A549 (cell line): ENCODE results near the gene CNOT2. TPM values are rescaled to one million over a fixed set of nuclear protein-coding genes. Genes with fewer than 3 reads are reported as not detected.
A peak's percentile ranks its signal among the peaks of the same experiment; 100 is the strongest.

ENCODE experiments used
- ATAC-seq, 2 experiments: fragments of 200-7000 bp in 1 of 2; fragments of >200 bp in 1 of 2; cut with Nextera tagmentation in 1 of 2; cut with Tn5 transposase in 1 of 2; 3 replicates each; pipeline versions ENCODE4 v1.8.0 to v1.9.1; 2018 to 2020; ENCODE audit warnings: mild to moderate bottlenecking in 1 of 2, moderate library complexity in 1 of 2
- CTCF ChIA-PET: fragments of 300-600 bp; sonication (Branson Sonifier 250); formaldehyde crosslinking; extraction: SDS; loops from one replicate; lab custom pipeline; 2021; ENCODE audit warnings: antibody characterized with exemption, inconsistent platforms; lab: Yijun Ruan, JAX
- POLR2A ChIA-PET: fragments of 350-600 bp; formaldehyde crosslinking; extraction: SDS; loops from one replicate; lab custom pipeline; 2021; ENCODE audit warnings: antibody characterized with exemption, inconsistent platforms; lab: Yijun Ruan, JAX
- DNase-seq, 2 experiments: peaks; one replicate each; pipeline versions ENCODE4 v3.0.0 to v3.0.0-alpha.2; 2011 to 2016; ENCODE audit warnings: low read depth in 1 of 2, low spot score in 1 of 2
- FAIRE-seq: peaks from 2 replicates; lab custom pipeline; 2011; peaks lifted over from hg19 to GRCh38; lab: Jason Lieb, UNC
- H3K27ac ChIP-seq, 2 experiments: fragments of >200 bp; sonication (Bioruptor Twin); formaldehyde crosslinking; 3 replicates each; pipeline ENCODE4 v1.5.1; 2016 to 2017
- H3K4me1 ChIP-seq: fragments of >200 bp; sonication (Bioruptor Twin); formaldehyde crosslinking; 3 replicates; pipeline ENCODE4 v1.6.1; 2016
- H3K4me2 ChIP-seq: fragments of >200 bp; sonication (Bioruptor Twin); formaldehyde crosslinking; 3 replicates; pipeline ENCODE4 v1.6.1; 2016
- H3K4me3 ChIP-seq: fragments of >200 bp; sonication (Bioruptor Twin); formaldehyde crosslinking; 3 replicates; pipeline ENCODE4 v1.5.1; 2016
- H3K9me3 ChIP-seq: fragments of >200 bp; sonication (Bioruptor Twin); formaldehyde crosslinking; 3 replicates; pipeline ENCODE4 v1.6.1; 2016
- CEBPB ChIP-seq, 2 experiments: fragments of >200 bp in 1 of 2; sonication (Bioruptor Twin) in 1 of 2; formaldehyde crosslinking in 1 of 2; IDR thresholded peaks; 2 replicates each; pipeline ENCODE4 v1.6.1; 2012 to 2016
- CHD2 ChIP-seq: fragments of 150-350 bp; IDR thresholded peaks from 2 replicates; pipeline ENCODE4 v1.6.1; 2014; ENCODE audit warnings: low read length; ENCODE audit not compliant: partially characterized antibody
- FOSB ChIP-seq: fragments of 250-450 bp; sonication (Bioruptor Pico); IDR thresholded peaks from 2 replicates; pipeline ENCODE4 v1.5.0; 2020; ENCODE audit warnings: mild to moderate bottlenecking, moderate library complexity
- HEYL ChIP-seq: fragments of 250-450 bp; sonication (Bioruptor Pico); IDR thresholded peaks from 2 replicates; pipeline ENCODE4 v1.8.0; 2021; ENCODE audit warnings: mild to moderate bottlenecking, moderate library complexity
- KDM5A ChIP-seq: fragments of 200-600 bp; sonication (generic); IDR thresholded peaks from 2 replicates; pipeline ENCODE4 v1.6.1; 2016; ENCODE audit warnings: antibody characterized with exemption, mild to moderate bottlenecking
- POLR2A ChIP-seq: IDR thresholded peaks from 2 replicates; pipeline ENCODE4 v1.6.1; 2012; ENCODE audit warnings: mild to moderate bottlenecking, low read length
- POLR2AphosphoS2 ChIP-seq: conservative IDR thresholded peaks from 2 replicates; pipeline ENCODE4 v1.6.1; 2012; ENCODE audit warnings: low read length, improper control_type of control experiment, inconsistent platforms
- RAD21 ChIP-seq, 2 experiments: fragments of >200 bp in 1 of 2; sonication (Bioruptor Twin) in 1 of 2; formaldehyde crosslinking in 1 of 2; IDR thresholded peaks in 1 of 2; conservative IDR thresholded peaks in 1 of 2; 2 replicates in 1 of 2; 3 replicates in 1 of 2; pipeline ENCODE4 v1.6.1; 2012 to 2018; ENCODE audit warnings: inconsistent platforms in 1 of 2
- RCOR1 ChIP-seq: fragments of 150-350 bp; IDR thresholded peaks from 2 replicates; pipeline ENCODE4 v1.6.1; 2014; ENCODE audit warnings: antibody characterized with exemption, low read length, low read depth
- RFX5 ChIP-seq: fragments of 450-650 bp; IDR thresholded peaks from 2 replicates; pipeline ENCODE4 v1.7.1; 2014; ENCODE audit warnings: antibody characterized with exemption, mild to moderate bottlenecking, moderate library complexity
- SMC3 ChIP-seq: fragments of >200 bp; sonication (Bioruptor Twin); formaldehyde crosslinking; IDR thresholded peaks from 3 replicates; pipeline ENCODE4 v1.6.1; 2018; ENCODE audit warnings: inconsistent platforms
- ZNF302 ChIP-seq: fragments of 250-450 bp; sonication (Bioruptor Pico); IDR thresholded peaks from 2 replicates; pipeline ENCODE4 v1.9.0; 2021; ENCODE audit warnings: inconsistent platforms, mild to moderate bottlenecking, moderate library complexity
- ZSCAN20 ChIP-seq: fragments of 250-450 bp; sonication (Bioruptor Pico); IDR thresholded peaks from 2 replicates; pipeline ENCODE4 v1.8.0; 2022; ENCODE audit warnings: mild to moderate bottlenecking, moderate library complexity
- WGBS: methylation state at CpG from one replicate; pipeline ENCODE4 v1.1.6; 2017; ENCODE audit errors: missing lambda C conversion rate; 5-methylcytosine and 5-hydroxymethylcytosine counted together
- polyA plus RNA-seq, 4 experiments: library from polyadenylated mRNA; depleted of rRNA in 3 of 4; stranded (reverse); fragments of >200 nt; fragmentation: RNase III in 1 of 4; extraction: RNeasy Plus Mini Kit Qiagen cat#74134 plus additional on column Dnase treatment in 1 of 4; gene quantifications; 2 replicates in 3 of 4; 3 replicates in 1 of 4; pipeline ENCODE4 v1.2.3, GENCODE V29; 2011 to 2017
- TF ChIP-seq, protein P1 (sequence below): fragments of 450-650 bp; IDR thresholded peaks from 2 replicates; pipeline ENCODE4 v1.6.1; 2014; ENCODE audit warnings: antibody characterized with exemption
- TF ChIP-seq, protein P2 (sequence below): fragments of 250-450 bp; sonication (Bioruptor Pico); IDR thresholded peaks from 2 replicates; pipeline ENCODE4 v1.5.0; 2020; ENCODE audit warnings: low read depth, mild to moderate bottlenecking, moderate library complexity
- TF ChIP-seq, protein P3 (sequence below): fragments of 200-600 bp; sonication (generic); IDR thresholded peaks from 2 replicates; pipeline ENCODE4 v1.6.1; 2016; ENCODE audit warnings: antibody characterized with exemption, mild to moderate bottlenecking, moderate library complexity

Gene CNOT2
- polyA plus RNA-seq, 2 of the 4 experiments (the other 2 are of a cell fraction) = 87.2 to 105 TPM

DNA sequence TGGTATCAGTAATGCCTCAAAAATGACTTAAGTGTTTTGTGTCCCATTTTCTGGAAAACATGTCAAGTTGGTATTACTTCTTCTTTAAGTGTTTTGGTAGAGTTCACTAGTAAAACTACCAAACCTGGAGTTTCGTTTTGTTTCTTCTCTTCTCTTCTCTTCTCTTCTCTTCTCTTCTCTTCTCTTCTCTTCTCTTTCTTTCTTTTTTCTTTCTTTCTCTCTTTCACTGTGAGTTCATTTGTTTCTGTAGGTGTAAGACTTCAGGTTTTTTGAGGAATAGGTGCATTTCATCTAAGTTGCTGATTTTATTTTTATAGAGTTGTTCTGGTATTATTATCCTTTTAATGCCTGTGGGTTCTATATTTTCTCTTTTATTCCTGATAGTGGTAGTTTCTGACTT, 21.9 kb downstream of the CNOT2 start (continued):
- TF ChIP-seq, protein P1, sequence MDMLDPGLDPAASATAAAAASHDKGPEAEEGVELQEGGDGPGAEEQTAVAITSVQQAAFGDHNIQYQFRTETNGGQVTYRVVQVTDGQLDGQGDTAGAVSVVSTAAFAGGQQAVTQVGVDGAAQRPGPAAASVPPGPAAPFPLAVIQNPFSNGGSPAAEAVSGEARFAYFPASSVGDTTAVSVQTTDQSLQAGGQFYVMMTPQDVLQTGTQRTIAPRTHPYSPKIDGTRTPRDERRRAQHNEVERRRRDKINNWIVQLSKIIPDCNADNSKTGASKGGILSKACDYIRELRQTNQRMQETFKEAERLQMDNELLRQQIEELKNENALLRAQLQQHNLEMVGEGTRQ = no peak
- TF ChIP-seq HEYL (CRISPR knock-in tag) (no peak), ZSCAN20 (CRISPR knock-in tag) (no peak), CHD2 (no peak)

DNA sequence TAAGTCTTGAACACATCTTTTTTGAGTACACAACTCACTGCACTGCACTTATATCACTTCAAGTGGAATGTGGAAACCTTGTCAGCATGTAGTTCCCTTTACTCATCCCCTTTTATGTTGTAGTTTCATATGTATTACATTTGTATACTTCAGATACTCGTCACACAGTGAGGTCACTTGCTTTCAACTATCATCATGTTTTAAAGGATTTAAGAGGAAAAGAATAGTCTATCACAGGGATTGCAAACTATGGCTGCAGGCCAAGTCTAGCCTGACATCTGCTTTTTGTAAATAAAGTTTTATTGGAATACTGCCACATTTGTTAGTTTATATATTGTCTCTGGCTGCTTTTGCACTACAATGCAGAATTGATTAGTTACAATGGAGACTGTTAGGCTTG, 24.3 kb downstream of the CNOT2 start:
- H3K4me1 ChIP-seq = peaks cover 39% of the 10 kb centered on the region
- TF ChIP-seq RCOR1 (no peak), RFX5 (no peak), SMC3 (no peak), RAD21 (conservative IDR thresholded peaks at IDR 0.05 in 1 of 2, IDR thresholded peaks at IDR 0.05 in 1 of 2) (no peak), KDM5A (no peak), POLR2A (no peak), ZNF302 (CRISPR knock-in tag) (no peak), POLR2AphosphoS2 (no peak)
- TF ChIP-seq, protein P2, sequence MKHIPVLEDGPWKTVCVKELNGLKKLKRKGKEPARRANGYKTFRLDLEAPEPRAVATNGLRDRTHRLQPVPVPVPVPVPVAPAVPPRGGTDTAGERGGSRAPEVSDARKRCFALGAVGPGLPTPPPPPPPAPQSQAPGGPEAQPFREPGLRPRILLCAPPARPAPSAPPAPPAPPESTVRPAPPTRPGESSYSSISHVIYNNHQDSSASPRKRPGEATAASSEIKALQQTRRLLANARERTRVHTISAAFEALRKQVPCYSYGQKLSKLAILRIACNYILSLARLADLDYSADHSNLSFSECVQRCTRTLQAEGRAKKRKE = no peak
- TF ChIP-seq, protein P3, sequence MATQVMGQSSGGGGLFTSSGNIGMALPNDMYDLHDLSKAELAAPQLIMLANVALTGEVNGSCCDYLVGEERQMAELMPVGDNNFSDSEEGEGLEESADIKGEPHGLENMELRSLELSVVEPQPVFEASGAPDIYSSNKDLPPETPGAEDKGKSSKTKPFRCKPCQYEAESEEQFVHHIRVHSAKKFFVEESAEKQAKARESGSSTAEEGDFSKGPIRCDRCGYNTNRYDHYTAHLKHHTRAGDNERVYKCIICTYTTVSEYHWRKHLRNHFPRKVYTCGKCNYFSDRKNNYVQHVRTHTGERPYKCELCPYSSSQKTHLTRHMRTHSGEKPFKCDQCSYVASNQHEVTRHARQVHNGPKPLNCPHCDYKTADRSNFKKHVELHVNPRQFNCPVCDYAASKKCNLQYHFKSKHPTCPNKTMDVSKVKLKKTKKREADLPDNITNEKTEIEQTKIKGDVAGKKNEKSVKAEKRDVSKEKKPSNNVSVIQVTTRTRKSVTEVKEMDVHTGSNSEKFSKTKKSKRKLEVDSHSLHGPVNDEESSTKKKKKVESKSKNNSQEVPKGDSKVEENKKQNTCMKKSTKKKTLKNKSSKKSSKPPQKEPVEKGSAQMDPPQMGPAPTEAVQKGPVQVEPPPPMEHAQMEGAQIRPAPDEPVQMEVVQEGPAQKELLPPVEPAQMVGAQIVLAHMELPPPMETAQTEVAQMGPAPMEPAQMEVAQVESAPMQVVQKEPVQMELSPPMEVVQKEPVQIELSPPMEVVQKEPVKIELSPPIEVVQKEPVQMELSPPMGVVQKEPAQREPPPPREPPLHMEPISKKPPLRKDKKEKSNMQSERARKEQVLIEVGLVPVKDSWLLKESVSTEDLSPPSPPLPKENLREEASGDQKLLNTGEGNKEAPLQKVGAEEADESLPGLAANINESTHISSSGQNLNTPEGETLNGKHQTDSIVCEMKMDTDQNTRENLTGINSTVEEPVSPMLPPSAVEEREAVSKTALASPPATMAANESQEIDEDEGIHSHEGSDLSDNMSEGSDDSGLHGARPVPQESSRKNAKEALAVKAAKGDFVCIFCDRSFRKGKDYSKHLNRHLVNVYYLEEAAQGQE = no peak
- peak in 1 of 2 experiments; percentile 7 for DNase-seq
- ChIA-PET POLR2A (no interaction called here), CTCF (no interaction called here)
- no peaks in the 10 kb centered on the region; the same call in 2 of the 3 replicates for H3K9me3 ChIP-seq
- no peak overlapping the region for H3K27ac ChIP-seq
- no peak overlapping the region for H3K4me3 ChIP-seq
- no peak for ATAC-seq
- 89% methylated on average over 1 of the region's 1 CpG for WGBS
- H3K4me2 ChIP-seq = no peak overlapping the region
- no peak for FAIRE-seq

DNA sequence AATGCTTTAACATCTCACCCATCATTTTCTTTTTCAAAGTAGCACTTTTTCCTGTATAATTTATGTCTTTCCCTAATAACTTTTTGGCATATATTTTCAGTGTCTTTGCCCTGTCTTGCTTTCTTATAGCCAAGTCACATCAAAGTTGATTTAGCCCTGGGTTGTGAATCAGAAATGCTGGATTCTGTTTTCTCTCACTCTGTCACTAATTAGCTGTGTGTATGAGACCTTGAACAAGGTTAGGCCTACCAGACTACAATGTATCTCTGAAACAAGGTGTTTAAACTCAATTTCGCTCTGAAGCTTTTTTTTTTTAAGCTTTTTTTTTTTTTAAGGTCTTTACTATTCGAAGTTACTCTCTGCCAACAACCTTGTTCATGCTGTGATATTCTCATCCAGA, 25.7 kb downstream of the CNOT2 start:
- ChIA-PET CTCF (no interaction called here), POLR2A (no interaction called here)
- H3K27ac ChIP-seq = no peak overlapping the region
- no peak for TF ChIP-seq CHD2
- no peak for TF ChIP-seq FOSB (CRISPR knock-in tag)
- no peaks in the 10 kb centered on the region for H3K9me3 ChIP-seq
- H3K4me1 ChIP-seq = peaks cover 39% of the 10 kb centered on the region
- peak overlapping the region; percentile 63; the same call in 1 of the 3 replicates for H3K4me2 ChIP-seq
- ATAC-seq (no peak), DNase-seq (no peak), FAIRE-seq (peak; percentile 13)
- WGBS = 83% methylated on average over 2 of the region's 2 CpGs
- no peak overlapping the region for H3K4me3 ChIP-seq

DNA sequence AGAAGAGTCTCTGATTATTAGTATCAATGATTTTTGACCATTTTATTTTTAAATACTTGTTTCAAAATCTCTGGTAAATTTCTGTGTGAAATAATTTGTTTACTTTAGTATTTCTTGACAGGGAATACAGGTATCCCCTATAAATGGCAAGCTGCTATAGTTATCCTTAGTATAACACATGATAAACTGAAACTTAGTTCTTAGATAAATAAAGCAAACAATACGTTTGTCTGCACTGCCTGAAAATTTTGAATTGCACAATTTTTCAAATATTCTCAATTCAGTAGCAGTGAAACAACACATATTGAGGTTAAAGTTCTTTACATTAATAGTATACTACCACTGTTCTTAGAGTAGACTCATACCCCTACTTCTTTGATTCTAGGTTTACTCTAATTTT, 26.9 kb downstream of the CNOT2 start:
- CTCF ChIA-PET = no interaction called here
- POLR2A ChIA-PET = no interaction called here

More for the DNA sequence above, 26.9 kb downstream of the CNOT2 start:
- no peak for FAIRE-seq
- no peak for DNase-seq
- Histone ChIP-seq H3K4me2 (peak overlapping the region; percentile 63), H3K27ac (no peak overlapping the region), H3K4me1 (peaks cover 39% of the 10 kb centered on the region), H3K4me3 (no peak overlapping the region), H3K9me3 (no peaks in the 10 kb centered on the region)
- no peak for ATAC-seq
- TF ChIP-seq CEBPB (IDR thresholded peaks at IDR 0.05) = peak; percentile 16 to 24; a peak in 2 of 4 replicates
- TF ChIP-seq, protein P3 = no peak
- whole genome bisulfite sequencing = 4% methylated on average over 1 of the region's 1 CpG
